Smooth muscle cell of the pulmonary artery (primary cell): ENCODE results near the gene FGF3. TPM values are rescaled to one million over a fixed set of nuclear protein-coding genes. Genes with fewer than 3 reads are reported as not detected.

Source experiments
- total RNA-seq: library from RNA; depleted of rRNA; stranded (reverse); fragments of >200 nt; gene quantifications from 2 replicates; pipeline ENCODE4 v1.2.3, GENCODE V29; 2014

The FGF3 gene
- total RNA-seq = not detected in 2 replicates

GRCh38 chr11:69818603-69819441, at the start of gene FGF3:
Gene FGF3, minus strand, starts transcription at chr11:69819416. Its CDS starts 483 bp downstream, at chr11:69818933.

DNA sequence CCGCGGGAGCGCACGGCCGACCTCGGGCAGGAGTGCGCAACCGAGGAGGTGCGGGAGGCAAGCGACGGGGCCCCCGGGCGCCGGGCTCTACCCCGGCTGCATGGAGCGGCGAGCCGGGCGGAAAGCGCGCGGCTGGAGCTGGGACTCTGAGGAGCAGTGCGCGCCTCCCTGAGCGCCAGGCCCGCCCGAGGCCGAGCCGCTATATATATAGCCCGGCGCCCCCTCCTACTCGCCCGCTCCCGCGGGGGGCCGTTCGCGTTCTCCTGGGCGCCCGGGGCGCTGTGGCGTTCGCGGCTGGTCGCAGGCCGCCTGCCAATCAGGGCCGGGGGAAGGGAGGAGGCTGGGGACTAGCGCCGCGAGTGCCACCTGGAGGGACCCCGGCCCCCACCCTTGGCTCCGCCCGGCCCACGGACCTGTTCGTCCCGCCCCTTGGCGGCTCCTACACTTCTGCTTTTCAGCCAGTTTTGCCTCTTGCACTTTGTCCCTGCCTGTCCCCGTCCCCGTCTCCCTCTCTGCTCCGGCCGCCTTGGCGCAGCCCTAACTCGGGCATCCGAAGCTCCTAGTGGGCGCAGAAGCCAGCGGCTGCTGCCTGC, 44.0 kb downstream of the FGF3 start, which contains the start of gene FGF4:
FGF4 (minus strand) TSS at position 179 of the 593 bp plus-strand sequence. CDS start 257 bp downstream, outside the sequence.

Other genes with a start within 250 kb of the FGF3 start
- gene CCND1, start 178.3 kb downstream of the FGF3 start, total RNA-seq = 812 and 1,210 TPM in 2 replicates
- gene LTO1, start 144.1 kb downstream of the FGF3 start, total RNA-seq = 18.6 and 28.0 TPM in 2 replicates
- not detected in 2 replicates for gene FGF19, start 115.4 kb downstream of the FGF3 start, total RNA-seq
- not detected in 2 replicates for gene FGF4, start 44.1 kb downstream of the FGF3 start, total RNA-seq